ENCODE results near the gene CST11.
"Not testable (repeated sequence)": the region's sequence is repeated elsewhere in the genome, so short reads cannot be mapped to it uniquely, and the experiment has no call there.

CST11 gene

GRCh38 chr20:23452776-23453175 is at the start of gene CST11:
Gene CST11 (minus strand): TSS chr20:23452876. CDS start chr20:23452811, 65 bp downstream.
- in situ Hi-C loops (cut with MboI; ENCODE audit: low sequenced_read_pairs), result no loop called here

GRCh38 chr20:23501926-23502325 is 49.2 kb upstream of the CST11 start:
- in situ Hi-C loops (cut with MboI; ENCODE audit: low sequenced_read_pairs), result no loop called here

- in situ Hi-C loops (cut with MboI; ENCODE audit: low sequenced_read_pairs), result no loop called here
These were observed 44.9 kb upstream of the CST11 start for GRCh38 chr20:23497536-23497935.

- in situ Hi-C loops (cut with MboI; ENCODE audit: low sequenced_read_pairs), result no loop called here
These were observed 40.6 kb upstream of the CST11 start for GRCh38 chr20:23493172-23493772.

GRCh38 chr20:23492292-23492691 is 39.6 kb upstream of the CST11 start:
- in situ Hi-C loops (cut with MboI; ENCODE audit: low sequenced_read_pairs), result no loop called here

GRCh38 chr20:23490817-23491216 is 38.1 kb upstream of the CST11 start, which contains the start of gene CST8:
Gene CST8 (plus strand): TSS chr20:23491117. CDS start chr20:23491668, 551 bp downstream.
- in situ Hi-C loops (cut with MboI; ENCODE audit: low sequenced_read_pairs), result no loop called here

- in situ Hi-C loops (cut with MboI; ENCODE audit: low sequenced_read_pairs), result no loop called here
These were observed 36.3 kb upstream of the CST11 start for GRCh38 chr20:23488996-23489395.

- in situ Hi-C loops (cut with MboI; ENCODE audit: low sequenced_read_pairs), result no loop called here
These were observed 35.8 kb upstream of the CST11 start for GRCh38 chr20:23488470-23488869.

GRCh38 chr20:23484081-23484480 is 31.4 kb upstream of the CST11 start:
- in situ Hi-C loops (cut with MboI; ENCODE audit: low sequenced_read_pairs), result no loop called here

GRCh38 chr20:23482138-23482537 is 29.5 kb upstream of the CST11 start:
- in situ Hi-C loops (cut with MboI; ENCODE audit: low sequenced_read_pairs), result no loop called here

- in situ Hi-C loops (cut with MboI; ENCODE audit: low sequenced_read_pairs), result no loop called here
These were observed 26.4 kb upstream of the CST11 start for GRCh38 chr20:23479043-23479442.

- in situ Hi-C loops (cut with MboI; ENCODE audit: low sequenced_read_pairs), result no loop called here
These were observed 24.5 kb upstream of the CST11 start for GRCh38 chr20:23477223-23477622.

- in situ Hi-C loops (cut with MboI; ENCODE audit: low sequenced_read_pairs), result no loop called here
These were observed 23.5 kb upstream of the CST11 start for GRCh38 chr20:23476015-23476754.

GRCh38 chr20:23475395-23475794 is 22.7 kb upstream of the CST11 start:
- in situ Hi-C loops (cut with MboI; ENCODE audit: low sequenced_read_pairs), result no loop called here

GRCh38 chr20:23473293-23473692 is 20.6 kb upstream of the CST11 start:
- in situ Hi-C loops (cut with MboI; ENCODE audit: low sequenced_read_pairs), result not testable (repeated sequence)

GRCh38 chr20:23472306-23472705 is 19.6 kb upstream of the CST11 start:
- in situ Hi-C loops (cut with MboI; ENCODE audit: low sequenced_read_pairs), result not testable (repeated sequence)

GRCh38 chr20:23466961-23467360 is 14.3 kb upstream of the CST11 start:
- in situ Hi-C loops (cut with MboI; ENCODE audit: low sequenced_read_pairs), result not testable (repeated sequence)

GRCh38 chr20:23461180-23461579 is 8.5 kb upstream of the CST11 start:
- in situ Hi-C loops (cut with MboI; ENCODE audit: low sequenced_read_pairs), result no loop called here

GRCh38 chr20:23459461-23460150 is 6.9 kb upstream of the CST11 start:
- in situ Hi-C loops (cut with MboI; ENCODE audit: low sequenced_read_pairs), result no loop called here

- in situ Hi-C loops (cut with MboI; ENCODE audit: low sequenced_read_pairs), result no loop called here
These were observed 4.2 kb upstream of the CST11 start for GRCh38 chr20:23456873-23457272.

- in situ Hi-C loops (cut with MboI; ENCODE audit: low sequenced_read_pairs), result no loop called here
These were observed 3.7 kb upstream of the CST11 start for GRCh38 chr20:23456409-23456808.

- in situ Hi-C loops (cut with MboI; ENCODE audit: low sequenced_read_pairs), result no loop called here
These were observed 3.0 kb upstream of the CST11 start for GRCh38 chr20:23455639-23456038.
